K562 (cell line): ENCODE results near the gene TRANK1. TPM values are rescaled to one million over a fixed set of nuclear protein-coding genes. Genes with fewer than 3 reads are reported as not detected.

ENCODE experiments used
- ATAC-seq: fragments of 200-7000 bp; cut with Tn5 transposase; 3 replicates; pipeline ENCODE4 v1.9.1; 2020; ENCODE audit warnings: moderate library complexity
- BruUV-seq: library from RNA; stranded (reverse); fragments of 400-500 nt; replicated peaks from 2 replicates; lab custom pipeline; 2021; lab: Mats Ljungman, UMichigan
- CTCF ChIA-PET: fragments of 300-600 bp; formaldehyde crosslinking; extraction: SDS; loops from one replicate; lab custom pipeline; 2021; ENCODE audit warnings: low intra/inter-chr PET ratio; lab: Yijun Ruan, JAX
- POLR2A ChIA-PET: fragments of 300-600, 350-650 bp; sonication (Branson Sonifier 250); formaldehyde crosslinking; extraction: SDS; loops from one replicate; lab custom pipeline; 2021; ENCODE audit warnings: antibody characterized with exemption, inconsistent platforms; lab: Yijun Ruan, JAX
- DNase-seq, 4 experiments: peaks; one replicate each; pipeline versions ENCODE4 v3.0.0 to v3.0.0-alpha.2; 2011 to 2018; ENCODE audit warnings: low spot score in 3 of 4, mixed read lengths in 3 of 4; ENCODE audit errors: extremely low read depth in 1 of 4
- FAIRE-seq: peaks from 2 replicates; lab custom pipeline; 2011; peaks lifted over from hg19 to GRCh38; lab: Jason Lieb, UNC
- H2AFZ ChIP-seq: 2 replicates; pipeline ENCODE4 v1.6.0; 2011; ENCODE audit warnings: low read depth, low read length, control low read depth, inconsistent platforms
- H3K27ac ChIP-seq: fragments of 200-600 bp; 3 replicates; pipeline ENCODE4 v1.8.0; 2011; ENCODE audit warnings: low read depth, mild to moderate bottlenecking, control low read depth, inconsistent platforms, low read length, moderate library complexity, mixed read lengths; ENCODE audit errors: extremely low read depth
- H3K27me3 ChIP-seq, 2 experiments: fragments of 300-600 bp in 1 of 2; 2 replicates in 1 of 2; 3 replicates in 1 of 2; pipeline versions ENCODE4 v1.6.0 to v1.8.0; 2011; ENCODE audit warnings: inconsistent platforms in 2 of 2, low read length in 2 of 2, mild to moderate bottlenecking in 1 of 2, mixed read lengths in 1 of 2, moderate library complexity in 1 of 2; ENCODE audit not compliant: control insufficient read depth in 2 of 2, insufficient read depth in 2 of 2
- H3K36me3 ChIP-seq: fragments of 300-600 bp; 3 replicates; pipeline ENCODE4 v1.8.0; 2011; ENCODE audit warnings: mild to moderate bottlenecking, low read length, inconsistent platforms; ENCODE audit not compliant: control insufficient read depth, insufficient read depth
- H3K4me1 ChIP-seq, 2 experiments: fragments of 200-600 bp in 1 of 2; replicated peaks in 1 of 2; 2 replicates in 1 of 2; 3 replicates in 1 of 2; pipeline versions ENCODE4 v1.5.1 to v1.8.0; 2011; ENCODE audit warnings: inconsistent platforms in 2 of 2, low read length in 2 of 2, mild to moderate bottlenecking in 1 of 2, mixed read lengths in 1 of 2, moderate library complexity in 1 of 2; ENCODE audit not compliant: control insufficient read depth in 2 of 2, insufficient read depth in 2 of 2
- H3K4me2 ChIP-seq: 2 replicates; pipeline ENCODE4 v1.6.1; 2011; ENCODE audit warnings: low read length, control low read depth, inconsistent platforms, mixed read lengths; ENCODE audit not compliant: insufficient read depth
- H3K4me3 ChIP-seq: fragments of 200-600 bp; sonication (generic), shearing (Covaris generic); 2 replicates; pipeline ENCODE4 v1.5.1; 2016; ENCODE audit warnings: control low read depth, inconsistent platforms
- H3K79me2 ChIP-seq: fragments of 200-600 bp; 3 replicates; pipeline ENCODE4 v1.8.0; 2011; ENCODE audit warnings: low read length, inconsistent platforms; ENCODE audit not compliant: control insufficient read depth, insufficient read depth
- H3K9ac ChIP-seq, 2 experiments: 2 replicates each; pipeline versions ENCODE4 v1.6.0 to v1.6.1; 2011; ENCODE audit warnings: low read depth in 2 of 2, low read length in 2 of 2, control low read depth in 1 of 2, inconsistent platforms in 1 of 2, mild to moderate bottlenecking in 1 of 2, mixed read lengths in 1 of 2; ENCODE audit not compliant: insufficient read depth in 1 of 2
- H3K9me1 ChIP-seq: one replicate; pipeline ENCODE4 v1.6.0; 2011; ENCODE audit warnings: inconsistent platforms, mild to moderate bottlenecking, low read length, moderate library complexity; ENCODE audit not compliant: control insufficient read depth, insufficient read depth
- H3K9me3 ChIP-seq: replicated peaks from 2 replicates; pipeline ENCODE4 v1.5.1; 2011; ENCODE audit warnings: low read depth, low read length, inconsistent platforms; ENCODE audit not compliant: control insufficient read depth, insufficient read depth
- H4K20me1 ChIP-seq: replicated peaks from 2 replicates; pipeline ENCODE4 v1.6.1; 2011; ENCODE audit warnings: low read length, inconsistent platforms, mixed read lengths; ENCODE audit not compliant: control insufficient read depth, insufficient read depth
- CEBPG ChIP-seq, 3 experiments: fragments of 200-800 bp in 1 of 3; sonication (Bioruptor generic) in 1 of 3; sonication (generic) in 1 of 3; formaldehyde crosslinking in 1 of 3; IDR thresholded peaks in 2 of 3; conservative IDR thresholded peaks in 1 of 3; 2 replicates each; pipeline versions ENCODE4 v1.6.1 to v1.8.0; 2016 to 2022; ENCODE audit warnings: missing compliant biosample characterization in 2 of 3, missing genetic modification characterization in 2 of 3, mild to moderate bottlenecking in 1 of 3, missing genetic modification reagents in 1 of 3
- CUX1 ChIP-seq: fragments of 200-800 bp; sonication (Bioruptor generic); IDR thresholded peaks from 2 replicates; pipeline ENCODE4 v1.6.1; 2016; ENCODE audit warnings: missing genetic modification characterization, missing compliant biosample characterization
- DLX4 ChIP-seq: fragments of 250-450 bp; sonication (Bioruptor Pico); IDR thresholded peaks from 2 replicates; pipeline ENCODE4 v1.6.1; 2021; ENCODE audit warnings: mild to moderate bottlenecking
- GTF3C2 ChIP-seq: IDR thresholded peaks from 3 replicates; pipeline ENCODE4 v1.6.1; 2011; ENCODE audit warnings: borderline replicate concordance, mild to moderate bottlenecking, moderate library complexity; ENCODE audit not compliant: insufficient read length; ENCODE audit errors: extremely low read depth
- MYNN ChIP-seq, 2 experiments: sonication (generic); formaldehyde crosslinking in 1 of 2; IDR thresholded peaks; 2 replicates each; pipeline versions ENCODE4 v1.5.0 to v1.6.1; 2016 to 2020; ENCODE audit warnings: antibody characterized with exemption in 1 of 2, missing genetic modification reagents in 1 of 2
- RNF2 ChIP-seq: sonication (generic); IDR thresholded peaks from 2 replicates; pipeline ENCODE4 v1.6.1; 2016
- TAF9B ChIP-seq: fragments of 450-650 bp; IDR thresholded peaks from 2 replicates; pipeline ENCODE4 v1.6.1; 2018; ENCODE audit warnings: mild to moderate bottlenecking; ENCODE audit not compliant: partially characterized antibody
- TRIM25 ChIP-seq: fragments of 450-650 bp; IDR thresholded peaks from 2 replicates; pipeline ENCODE4 v1.7.0; 2016; ENCODE audit warnings: borderline replicate concordance
- ZNF12 ChIP-seq: sonication (generic); formaldehyde crosslinking; IDR thresholded peaks from 2 replicates; pipeline ENCODE4 v1.4.0; 2020; ENCODE audit warnings: mild to moderate bottlenecking, missing genetic modification reagents
- ZNF174 ChIP-seq: fragments of 250-450 bp; sonication (Bioruptor Pico); IDR thresholded peaks from 2 replicates; pipeline ENCODE4 v1.4.0; 2020; ENCODE audit warnings: mild to moderate bottlenecking
- ZNF57 ChIP-seq: fragments of 450-650 bp; formaldehyde crosslinking; IDR thresholded peaks from 2 replicates; pipeline ENCODE4 v1.4.0; 2020; ENCODE audit warnings: mild to moderate bottlenecking, moderate library complexity
- ZNF77 ChIP-seq: fragments of 250-450 bp; sonication (Bioruptor Pico); IDR thresholded peaks from 2 replicates; pipeline ENCODE4 v1.5.0; 2020
- WGBS: fragments of 100-300 bp; shearing (Covaris generic); methylation state at CpG from one replicate; pipeline ENCODE4 v1.1.6; 2016; ENCODE audit warnings: low coverage, mixed read lengths; ENCODE audit not compliant: insufficient coverage; ENCODE audit errors: missing lambda C conversion rate; 5-methylcytosine and 5-hydroxymethylcytosine counted together
- in situ Hi-C: fragments of 300-500 bp; cut with MboI; formaldehyde crosslinking; loops from 4 replicates; pipeline ENCODE4 v1.15.0; 2018; ENCODE audit warnings: inconsistent platforms, mixed read lengths
- intact Hi-C: fragments of 100-400 bp; cut with micrococcal nuclease; formaldehyde crosslinking; loops from 2 replicates; pipeline ENCODE4 v1.14.2; 2022
- polyA plus RNA-seq, 8 experiments: library from polyadenylated mRNA; depleted of rRNA in 4 of 8; stranded (reverse) in 5 of 8; unstranded in 3 of 8; fragments of >200 nt; fragmentation: Nextera tagmentation in 2 of 8; fragmentation: Illumina TruSeq in 1 of 8; extraction: Ambion mirVana in 2 of 8; extraction: Trizol in 1 of 8; gene quantifications; 2 replicates each; pipeline versions ENCODE4 v1.2.1 to v1.2.3, GENCODE V29; 2011 to 2014; ENCODE audit warnings: inconsistent platforms in 1 of 8, missing spikeins in 1 of 8
- total RNA-seq, 7 experiments: library from RNA; depleted of rRNA in 6 of 7; stranded (reverse); fragments of >200 nt in 6 of 7; fragmentation: Illumina TruSeq in 2 of 7; extraction: Trizol in 2 of 7; gene quantifications; 2 replicates each; pipeline versions ENCODE4 v1.2.1 to v1.2.3, GENCODE V29; 2011 to 2021; ENCODE audit warnings: low replicate concordance in 1 of 7

Gene TRANK1
- total and polyA plus RNA-seq, 9 of the 15 experiments (the other 6 are each of a cell fraction or from before 2014, with no cell fraction given): 0.41 to 5.3 (median 2.1) TPM

GRCh38 chr3:36824443-36824842, 120.4 kb downstream of the TRANK1 start:
- no peak overlapping the region for H3K4me2 ChIP-seq
- H4K20me1 ChIP-seq: no peaks in the 10 kb centered on the region
- H3K4me1 ChIP-seq: no peaks in the 10 kb centered on the region
- no peak overlapping the region for H3K4me3 ChIP-seq
- 11% methylated on average over 4 of the region's 4 CpGs for WGBS
- DNase-seq: no peak
- no peak for ATAC-seq
- no peaks in the 10 kb centered on the region for H3K79me2 ChIP-seq
- no peak for FAIRE-seq
- H3K27me3 ChIP-seq: peaks cover 7 to 55% of the 10 kb centered on the region in 2 experiments; a peak in 4 of 5 replicates
- no peaks in the 10 kb centered on the region for H3K36me3 ChIP-seq
- no TSS peak for BruUV-seq
- POLR2A ChIA-PET: interaction anchor here (0.6 to 1.0 kb wide), 2 partner anchors 10 to 966 kb away, joined by 5 to 6 read pairs; no protein-coding TSS in a partner anchor
- no peaks in the 10 kb centered on the region for H3K9me3 ChIP-seq
- CTCF ChIA-PET: no interaction called here
- H2AFZ ChIP-seq: no peak overlapping the region
- in situ Hi-C loops (no loop called here), intact Hi-C loops (no loop called here)
- no peak overlapping the region for H3K27ac ChIP-seq
- no peaks in the 10 kb centered on the region for H3K9me1 ChIP-seq
- H3K9ac ChIP-seq: no peak overlapping the region
- no peak for TF ChIP-seq TRIM25
- TF ChIP-seq TAF9B: no peak
- no peak for TF ChIP-seq MYNN (IDR thresholded peaks at IDR 0.05)
- TF ChIP-seq MYNN (CRISPR knock-in tag; IDR thresholded peaks at IDR 0.05): no peak
- TF ChIP-seq GTF3C2: no peak
- TF ChIP-seq CUX1: no peak
- no peak for TF ChIP-seq CEBPG (CRISPR knock-in tag; IDR thresholded peaks at IDR 0.05)
- TF ChIP-seq CEBPG (tag; conservative IDR thresholded peaks at IDR 0.05 in 1 of 2, IDR thresholded peaks at IDR 0.05 in 1 of 2): no peak
- no peak for TF ChIP-seq ZNF57
- no peak for TF ChIP-seq ZNF174 (CRISPR knock-in tag)
- no peak for TF ChIP-seq RNF2
- TF ChIP-seq DLX4: no peak
- TF ChIP-seq ZNF12 (CRISPR knock-in tag): no peak
- no peak for TF ChIP-seq ZNF77 (CRISPR knock-in tag)
